Thoracic aorta (tissue), 2 donors: ENCODE results near the gene ISCA1. TPM values are rescaled to one million over a fixed set of nuclear protein-coding genes. Genes with fewer than 3 reads are reported as not detected.

Experiments
- ATAC-seq: fragments of 150-250 bp; one replicate; pipeline ENCODE4 v1.8.0; 2017; ENCODE audit warnings: low read depth; ENCODE audit not compliant: insufficient number of reproducible peaks, low FRiP score
- DNase-seq: peaks from one replicate; pipeline ENCODE4 v3.0.0-alpha.2; 2020; ENCODE audit warnings: low spot score
- H3K27ac ChIP-seq, 2 donors: fragments of 200-600 bp; sonication (generic); 1 replicate in 1 of 2; 2 replicates in 1 of 2; pipeline ENCODE4 v1.5.1; 2016; ENCODE audit warnings: mild to moderate bottlenecking in 2 of 2, moderate library complexity in 2 of 2
- H3K27me3 ChIP-seq: fragments of 200-600 bp; sonication (generic); replicated peaks from 2 replicates; pipeline ENCODE4 v1.6.0; 2016; ENCODE audit warnings: mild to moderate bottlenecking; ENCODE audit not compliant: insufficient read depth
- H3K36me3 ChIP-seq: fragments of 200-600 bp; sonication (generic); one replicate; pipeline ENCODE4 v1.5.1; 2016
- H3K4me1 ChIP-seq, 2 donors: fragments of 200-600 bp; sonication (generic); 1 replicate in 1 of 2; 2 replicates in 1 of 2; pipeline versions ENCODE4 v1.5.1 to v1.6.0; 2016; ENCODE audit warnings: low read depth in 2 of 2, mild to moderate bottlenecking in 1 of 2; ENCODE audit not compliant: control insufficient read depth in 1 of 2
- H3K4me3 ChIP-seq: fragments of 200-600 bp; sonication (generic); 2 replicates; pipeline ENCODE4 v1.5.1; 2016; ENCODE audit warnings: mild to moderate bottlenecking
- H3K9me3 ChIP-seq: fragments of 200-600 bp; sonication (generic); 2 replicates; pipeline ENCODE4 v1.5.1; 2016
- CTCF ChIP-seq: fragments of 200-600 bp; sonication (generic); IDR thresholded peaks from one replicate; pipeline ENCODE4 v1.5.1; 2019; ENCODE audit warnings: antibody characterized with exemption
- total RNA-seq, 2 donors: library from RNA; depleted of rRNA; stranded (reverse); fragments of >200 nt; gene quantifications; one replicate each; pipeline versions ENCODE4 v1.1.0 to v1.2.3, GENCODE V29; 2016

Gene ISCA1
- total RNA-seq, 2 donors from 2014 or later, result 25.9 to 37.9 TPM

- H3K36me3 ChIP-seq, result no peaks in the 10 kb centered on the region
- H3K4me3 ChIP-seq, result no peak overlapping the region
- no peaks in the 10 kb centered on the region for H3K4me1 ChIP-seq
- no peak overlapping the region for H3K27ac ChIP-seq
- DNase-seq (no peak), ATAC-seq (no peak)
- no peaks in the 10 kb centered on the region for H3K27me3 ChIP-seq
- no peaks in the 10 kb centered on the region for H3K9me3 ChIP-seq
- TF ChIP-seq CTCF, result no peak
Measured at GRCh38 chr9:86217076-86217755, 65.1 kb downstream of the ISCA1 start.

Other genes with a start within 250 kb of the ISCA1 start
- 10 to 100 TPM; 17.8 to 20.4 TPM for gene GOLM1, start 183.0 kb downstream of the ISCA1 start, total RNA-seq
- under 1 TPM; 0.68 to 0.92 TPM for gene C9orf153, start 22.9 kb downstream of the ISCA1 start, total RNA-seq
- 10 to 100 TPM; 17.7 to 31.5 TPM for gene TUT7, start 71.9 kb upstream of the ISCA1 start, total RNA-seq